Mucosa of rectum (tissue), 2 donors: ENCODE measurements around the gene MEDAG.

Source experiments
- H3K27ac ChIP-seq, 2 donors: one replicate each; pipeline ENCODE4 v1.7.0; 2013; ENCODE audit warnings: inconsistent platforms in 2 of 2, low read depth in 2 of 2, low read length in 2 of 2
- H3K27me3 ChIP-seq, 2 donors: one replicate each; pipeline ENCODE4 v1.7.0; 2013; ENCODE audit warnings: low read length in 2 of 2; ENCODE audit not compliant: control insufficient read depth in 2 of 2, insufficient read depth in 2 of 2
- H3K36me3 ChIP-seq, 2 donors: one replicate each; pipeline ENCODE4 v1.7.0; 2013; ENCODE audit warnings: low read length in 2 of 2; ENCODE audit not compliant: control insufficient read depth in 2 of 2, insufficient read depth in 2 of 2
- H3K4me1 ChIP-seq, 2 donors: one replicate each; pipeline ENCODE4 v1.7.0; 2013; ENCODE audit warnings: low read length in 2 of 2, mild to moderate bottlenecking in 1 of 2; ENCODE audit not compliant: control insufficient read depth in 2 of 2, insufficient read depth in 2 of 2
- H3K4me3 ChIP-seq, 2 donors: one replicate each; pipeline ENCODE4 v1.7.0; 2013; ENCODE audit warnings: low read length in 2 of 2
- H3K9ac ChIP-seq, 2 donors: one replicate each; pipeline ENCODE4 v1.7.0; 2013; ENCODE audit warnings: low read length in 2 of 2, low read depth in 1 of 2, mild to moderate bottlenecking in 1 of 2
- H3K9me3 ChIP-seq, 2 donors: one replicate each; pipeline ENCODE4 v1.7.0; 2013; ENCODE audit warnings: low read length in 2 of 2; ENCODE audit not compliant: control insufficient read depth in 2 of 2
- donor health status: healthy.
- donor health status: Normal muscosa, but diverticular disease.

Gene MEDAG

GRCh38 chr13:30882996-30883766 lies 22.9 kb upstream of the MEDAG start:
- H3K4me1 ChIP-seq, result no peaks in the 10 kb centered on the region
- no peaks in the 10 kb centered on the region for H3K9me3 ChIP-seq
- H3K4me3 ChIP-seq, result no peak overlapping the region
- no peaks in the 10 kb centered on the region for H3K36me3 ChIP-seq
- H3K9ac ChIP-seq, result no peak overlapping the region
- H3K27ac ChIP-seq, result no peak overlapping the region
- H3K27me3 ChIP-seq, result no peaks in the 10 kb centered on the region

GRCh38 chr13:30884543-30884942 lies 21.5 kb upstream of the MEDAG start:
- no peak overlapping the region for H3K9ac ChIP-seq
- no peaks in the 10 kb centered on the region for H3K9me3 ChIP-seq
- H3K27ac ChIP-seq, result no peak overlapping the region
- H3K4me1 ChIP-seq, result no peaks in the 10 kb centered on the region
- H3K27me3 ChIP-seq, result no peaks in the 10 kb centered on the region
- H3K4me3 ChIP-seq, result no peak overlapping the region
- H3K36me3 ChIP-seq, result no peaks in the 10 kb centered on the region

GRCh38 chr13:30889196-30889690 lies 16.8 kb upstream of the MEDAG start:
- no peaks in the 10 kb centered on the region for H3K9me3 ChIP-seq
- no peaks in the 10 kb centered on the region for H3K36me3 ChIP-seq
- no peak overlapping the region for H3K27ac ChIP-seq
- no peaks in the 10 kb centered on the region for H3K4me1 ChIP-seq
- H3K4me3 ChIP-seq, result no peak overlapping the region
- no peak overlapping the region for H3K9ac ChIP-seq
- no peaks in the 10 kb centered on the region for H3K27me3 ChIP-seq

- Histone ChIP-seq H3K4me1 (no peaks in the 10 kb centered on the region), H3K4me3 (no peak overlapping the region), H3K27me3 (no peaks in the 10 kb centered on the region)
Measured at GRCh38 chr13:30892966-30893365, 13.1 kb upstream of the MEDAG start.

GRCh38 chr13:30895773-30896172 lies 10.3 kb upstream of the MEDAG start:
- no peaks in the 10 kb centered on the region for H3K4me1 ChIP-seq
- no peaks in the 10 kb centered on the region for H3K27me3 ChIP-seq
- no peaks in the 10 kb centered on the region for H3K36me3 ChIP-seq
- H3K9me3 ChIP-seq, result no peaks in the 10 kb centered on the region
- no peak overlapping the region for H3K4me3 ChIP-seq
- H3K27ac ChIP-seq, result no peak overlapping the region
- H3K9ac ChIP-seq, result no peak overlapping the region

More at GRCh38 chr13:30892966-30893365, 13.1 kb upstream of the MEDAG start:
- no peak overlapping the region for H3K27ac ChIP-seq
- no peaks in the 10 kb centered on the region for H3K9me3 ChIP-seq
- no peak overlapping the region for H3K9ac ChIP-seq
- H3K36me3 ChIP-seq, result no peaks in the 10 kb centered on the region

- H3K27ac ChIP-seq, result no peak overlapping the region
- no peaks in the 10 kb centered on the region for H3K9me3 ChIP-seq
Measured at GRCh38 chr13:30898070-30898469, 8.0 kb upstream of the MEDAG start.

GRCh38 chr13:30898678-30899241 lies 7.3 kb upstream of the MEDAG start:
- Histone ChIP-seq H3K4me1 (no peaks in the 10 kb centered on the region), H3K9ac (no peak overlapping the region), H3K27me3 (peaks cover 0 to 6% of the 10 kb centered on the region in 2 donors), H3K9me3 (no peaks in the 10 kb centered on the region), H3K4me3 (no peak overlapping the region), H3K27ac (no peak overlapping the region), H3K36me3 (no peaks in the 10 kb centered on the region)

More at GRCh38 chr13:30898070-30898469, 8.0 kb upstream of the MEDAG start:
- no peak overlapping the region for H3K9ac ChIP-seq
- no peak overlapping the region for H3K4me3 ChIP-seq
- H3K36me3 ChIP-seq, result no peaks in the 10 kb centered on the region
- no peaks in the 10 kb centered on the region for H3K27me3 ChIP-seq
- H3K4me1 ChIP-seq, result no peaks in the 10 kb centered on the region

GRCh38 chr13:30900436-30900835 lies 5.6 kb upstream of the MEDAG start:
- peaks cover 5 to 12% of the 10 kb centered on the region in 2 donors for H3K27me3 ChIP-seq
- H3K27ac ChIP-seq, result no peak overlapping the region
- H3K36me3 ChIP-seq, result no peaks in the 10 kb centered on the region
- no peak overlapping the region for H3K9ac ChIP-seq
- no peaks in the 10 kb centered on the region for H3K4me1 ChIP-seq
- no peak overlapping the region for H3K4me3 ChIP-seq
- H3K9me3 ChIP-seq, result no peaks in the 10 kb centered on the region

- Histone ChIP-seq H3K9me3 (no peaks in the 10 kb centered on the region), H3K9ac (no peak overlapping the region), H3K27me3 (peaks cover 9 to 17% of the 10 kb centered on the region in 2 donors), H3K4me3 (no peak overlapping the region), H3K4me1 (no peaks in the 10 kb centered on the region), H3K36me3 (no peaks in the 10 kb centered on the region), H3K27ac (no peak overlapping the region)
Measured at GRCh38 chr13:30900952-30901749, 4.9 kb upstream of the MEDAG start.

- Histone ChIP-seq H3K27ac (no peak overlapping the region), H3K27me3 (peaks cover 15 to 22% of the 10 kb centered on the region in 2 donors), H3K9ac (no peak overlapping the region), H3K4me1 (peaks cover 0 to 8% of the 10 kb centered on the region in 2 donors), H3K36me3 (no peaks in the 10 kb centered on the region), H3K9me3 (no peaks in the 10 kb centered on the region), H3K4me3 (no peak overlapping the region)
Measured at GRCh38 chr13:30904043-30904442, 2.0 kb upstream of the MEDAG start.
